Right hindlimb (tissue), 1 donor: ENCODE measurements around the gene NPTN.
A peak's percentile ranks its signal among the peaks of the same experiment; 100 is the strongest.
"Not testable (repeated sequence)": the region's sequence is repeated elsewhere in the genome, so short reads cannot be mapped to it uniquely, and the experiment has no call there.

Experiments
- DNase-seq: peaks from one replicate; pipeline ENCODE4 v3.0.0-alpha.2; 2018

The NPTN gene

GRCh38 chr15:73570355-73571032, 62.7 kb downstream of the NPTN start:
- DNase-seq, result no peak

GRCh38 chr15:73569361-73569760, 63.8 kb downstream of the NPTN start:
- no peak for DNase-seq

GRCh38 chr15:73568564-73569280, 64.5 kb downstream of the NPTN start:
- peak; percentile 40 for DNase-seq

- no peak for DNase-seq
These were observed 66.2 kb downstream of the NPTN start for GRCh38 chr15:73567020-73567419.

- peak; percentile 27 for DNase-seq
These were observed 68.9 kb downstream of the NPTN start for GRCh38 chr15:73564255-73564654.

GRCh38 chr15:73560501-73561117, 72.6 kb downstream of the NPTN start:
- DNase-seq, result no peak

- no peak for DNase-seq
These were observed 74.7 kb downstream of the NPTN start for GRCh38 chr15:73558529-73558928.

GRCh38 chr15:73555080-73555479, 78.1 kb downstream of the NPTN start:
- DNase-seq, result no peak

GRCh38 chr15:73550190-73550589, 83.0 kb downstream of the NPTN start:
- no peak for DNase-seq

GRCh38 chr15:73548925-73549324, 84.3 kb downstream of the NPTN start:
- DNase-seq, result not testable (repeated sequence)

GRCh38 chr15:73541479-73541878, 91.7 kb downstream of the NPTN start:
- no peak for DNase-seq

GRCh38 chr15:73540161-73540560, 93.0 kb downstream of the NPTN start:
- no peak for DNase-seq

GRCh38 chr15:73539212-73540128, 93.7 kb downstream of the NPTN start:
- DNase-seq, result no peak

- DNase-seq, result no peak
These were observed 94.5 kb downstream of the NPTN start for GRCh38 chr15:73538563-73539211.

GRCh38 chr15:73538123-73538522, 95.1 kb downstream of the NPTN start:
- DNase-seq, result no peak

GRCh38 chr15:73530649-73531048, 102.5 kb downstream of the NPTN start:
- no peak for DNase-seq

GRCh38 chr15:73527598-73527997, 105.6 kb downstream of the NPTN start:
- no peak for DNase-seq

- no peak for DNase-seq
These were observed 108.3 kb downstream of the NPTN start for GRCh38 chr15:73524919-73525318.

GRCh38 chr15:73522011-73522410, 111.2 kb downstream of the NPTN start:
- DNase-seq, result no peak

- no peak for DNase-seq
These were observed 114.1 kb downstream of the NPTN start for GRCh38 chr15:73518876-73519733.

GRCh38 chr15:73518180-73518862, 114.9 kb downstream of the NPTN start:
- no peak for DNase-seq
